HG02610 (cell line): ENCODE results near the gene CCDC69.
"Not testable (repeated sequence)": the region's sequence is repeated elsewhere in the genome, so short reads cannot be mapped to it uniquely, and the experiment has no call there.

Experiments used
- ATAC-seq: cut with Tn5 transposase; IDR thresholded peaks from one replicate; pipeline ENCODE4 v1.9.1; 2021; ENCODE audit warnings: mild to moderate bottlenecking, moderate library complexity; ENCODE audit not compliant: unreplicated experiment

CCDC69 gene

GRCh38 chr5:151248651-151249050 lies 24.8 kb upstream of the CCDC69 start:
- ATAC-seq: no peak

GRCh38 chr5:151245680-151246219 lies 21.9 kb upstream of the CCDC69 start:
- no peak for ATAC-seq

- ATAC-seq: no peak
Observed at GRCh38 chr5:151244206-151244605, 20.3 kb upstream of the CCDC69 start.

- no peak for ATAC-seq
Observed at GRCh38 chr5:151243564-151243963, 19.7 kb upstream of the CCDC69 start.

- ATAC-seq: no peak
Observed at GRCh38 chr5:151243127-151243526, 19.2 kb upstream of the CCDC69 start.

GRCh38 chr5:151240924-151241635 lies 17.2 kb upstream of the CCDC69 start:
- ATAC-seq: peak; percentile 48

- not testable (repeated sequence) for ATAC-seq
Observed at GRCh38 chr5:151240268-151240835, 16.5 kb upstream of the CCDC69 start.

- no peak for ATAC-seq
Observed at GRCh38 chr5:151239237-151239861, 15.5 kb upstream of the CCDC69 start.

- ATAC-seq: no peak
Observed at GRCh38 chr5:151238303-151238741, 14.4 kb upstream of the CCDC69 start.

- ATAC-seq: no peak
Observed at GRCh38 chr5:151237685-151238084, 13.8 kb upstream of the CCDC69 start.

GRCh38 chr5:151236888-151237287 lies 13.0 kb upstream of the CCDC69 start:
- no peak for ATAC-seq

- ATAC-seq: not testable (repeated sequence)
Observed at GRCh38 chr5:151235239-151235571, 11.3 kb upstream of the CCDC69 start.

- peak; percentile 76 for ATAC-seq
Observed at GRCh38 chr5:151234476-151235238, 10.8 kb upstream of the CCDC69 start.

GRCh38 chr5:151233616-151234085 lies 9.8 kb upstream of the CCDC69 start:
- ATAC-seq: peak; percentile 50

- no peak for ATAC-seq
Observed at GRCh38 chr5:151231359-151231758, 7.5 kb upstream of the CCDC69 start.

- no peak for ATAC-seq
Observed at GRCh38 chr5:151230048-151230680, 6.3 kb upstream of the CCDC69 start.

GRCh38 chr5:151228986-151229385 lies 5.1 kb upstream of the CCDC69 start:
- no peak for ATAC-seq

GRCh38 chr5:151227918-151228447 lies 4.1 kb upstream of the CCDC69 start:
- no peak for ATAC-seq

GRCh38 chr5:151225475-151225874 lies 1.6 kb upstream of the CCDC69 start:
- no peak for ATAC-seq

- ATAC-seq: no peak
Observed at GRCh38 chr5:151225071-151225470, 1.2 kb upstream of the CCDC69 start.
